ENCODE results near the gene CLEC16A. TPM values are rescaled to one million over a fixed set of nuclear protein-coding genes. Genes with fewer than 3 reads are reported as not detected.

CLEC16A gene
- polyA plus RNA-seq, 3 donors: 3.4 to 12.0 (median 5.8) TPM

- Mint-ChIP-seq H3K36me3 (peaks cover 42 to 44% of the 10 kb centered on the region in 2 donors), H3K27me3 (ENCODE audit: low read depth in 3 of 3) (no peaks in the 10 kb centered on the region), H3K4me1 (peaks cover 14% of the 10 kb centered on the region), H3K27ac (no peak overlapping the region), H3K4me3 (no peak overlapping the region), H3K9me3 (no peaks in the 10 kb centered on the region)
- TF ChIP-seq, protein P1, sequence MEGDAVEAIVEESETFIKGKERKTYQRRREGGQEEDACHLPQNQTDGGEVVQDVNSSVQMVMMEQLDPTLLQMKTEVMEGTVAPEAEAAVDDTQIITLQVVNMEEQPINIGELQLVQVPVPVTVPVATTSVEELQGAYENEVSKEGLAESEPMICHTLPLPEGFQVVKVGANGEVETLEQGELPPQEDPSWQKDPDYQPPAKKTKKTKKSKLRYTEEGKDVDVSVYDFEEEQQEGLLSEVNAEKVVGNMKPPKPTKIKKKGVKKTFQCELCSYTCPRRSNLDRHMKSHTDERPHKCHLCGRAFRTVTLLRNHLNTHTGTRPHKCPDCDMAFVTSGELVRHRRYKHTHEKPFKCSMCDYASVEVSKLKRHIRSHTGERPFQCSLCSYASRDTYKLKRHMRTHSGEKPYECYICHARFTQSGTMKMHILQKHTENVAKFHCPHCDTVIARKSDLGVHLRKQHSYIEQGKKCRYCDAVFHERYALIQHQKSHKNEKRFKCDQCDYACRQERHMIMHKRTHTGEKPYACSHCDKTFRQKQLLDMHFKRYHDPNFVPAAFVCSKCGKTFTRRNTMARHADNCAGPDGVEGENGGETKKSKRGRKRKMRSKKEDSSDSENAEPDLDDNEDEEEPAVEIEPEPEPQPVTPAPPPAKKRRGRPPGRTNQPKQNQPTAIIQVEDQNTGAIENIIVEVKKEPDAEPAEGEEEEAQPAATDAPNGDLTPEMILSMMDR (IDR thresholded peaks at IDR 0.05): no peak
- no peaks in the 10 kb centered on the region for H3K79me2 ChIP-seq (ENCODE audit: insufficient read depth, low read length)
- peaks cover 8 to 11% of the 10 kb centered on the region in 2 donors for H3K4me1 ChIP-seq (ENCODE audit: control insufficient read depth in 1 of 2, insufficient read depth in 2 of 2, low read length in 2 of 2)
- intact Hi-C loops (cut with micrococcal nuclease): no loop called here
- no peak overlapping the region for H3K9ac ChIP-seq (ENCODE audit: insufficient read depth, low read length, poor library complexity, severe bottlenecking)
- H3K9me3 ChIP-seq (replicated peaks in 1 of 2; ENCODE audit: control insufficient read depth in 1 of 2, insufficient read depth in 1 of 2, low read length in 2 of 2): no peaks in the 10 kb centered on the region
- DNase-seq: no peak
- no peak overlapping the region for H2AFZ ChIP-seq (ENCODE audit: insufficient read depth, low read depth, low read length, poor library complexity, severe bottlenecking)
- 100% methylated on average over 1 of the region's 6 CpGs for WGBS (ENCODE audit: insufficient coverage)
- H3K27me3 ChIP-seq (ENCODE audit: control insufficient read depth in 2 of 2, insufficient read depth in 2 of 2, low read length in 2 of 2): no peaks in the 10 kb centered on the region
- H3K4me3 ChIP-seq (replicated peaks in 1 of 3; ENCODE audit: low read depth in 2 of 3, low read length in 3 of 3): no peak overlapping the region
- no peak overlapping the region for H3K27ac ChIP-seq (ENCODE audit: low read depth in 1 of 2, low read length in 2 of 2)
- H3K36me3 ChIP-seq (replicated peaks in 1 of 2; ENCODE audit: control insufficient read depth in 1 of 2, insufficient read depth in 2 of 2, low read length in 2 of 2): peaks cover 0 to 27% of the 10 kb centered on the region in 2 donors
- H3K4me2 ChIP-seq (replicated peaks; ENCODE audit: extremely low read depth, low read length, poor library complexity, severe bottlenecking): no peak overlapping the region
- H4K20me1 ChIP-seq (ENCODE audit: insufficient read depth, low read length): peaks cover 9% of the 10 kb centered on the region
Observed at GRCh38 chr16:11097787-11098167, 153.4 kb downstream of the CLEC16A start.

DNA sequence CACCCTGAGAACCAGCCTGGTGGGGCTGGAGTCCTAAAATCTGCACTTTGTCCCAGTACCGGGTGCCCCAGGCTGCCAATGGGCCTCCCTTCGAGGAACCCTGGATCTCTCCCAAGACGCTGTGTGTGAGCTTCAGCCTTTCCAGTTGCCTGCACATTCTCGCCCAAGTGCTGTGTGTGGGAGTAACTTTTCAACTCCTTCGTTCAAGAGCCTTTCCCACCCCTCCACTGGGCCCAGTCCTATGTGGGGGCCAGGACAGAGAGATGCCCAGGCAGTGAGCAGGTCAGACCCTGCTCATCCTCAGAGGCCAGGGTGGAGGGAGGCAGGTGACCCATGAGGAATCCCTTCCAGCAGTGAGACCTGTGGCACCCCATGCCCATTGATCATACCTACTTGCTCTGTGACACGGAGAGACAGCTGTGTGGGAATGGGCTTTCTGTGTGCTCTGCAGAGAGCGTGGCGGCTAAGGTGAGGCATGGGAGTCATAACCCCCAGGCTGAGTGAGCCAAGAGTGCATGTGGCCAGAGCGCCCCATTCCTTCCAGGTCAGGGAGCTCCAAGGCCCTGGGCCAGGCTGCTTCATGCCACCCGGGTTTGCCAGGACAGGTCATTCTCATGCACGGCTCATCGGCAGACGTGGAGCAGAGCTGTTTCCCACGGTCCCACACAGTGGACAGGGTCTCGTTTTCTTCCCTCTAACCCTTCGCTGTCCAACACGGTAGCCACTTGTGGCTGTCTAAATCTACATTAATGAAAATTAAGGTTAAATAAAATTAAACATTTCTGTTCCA, 154.4 kb downstream of the CLEC16A start:
- no peaks in the 10 kb centered on the region for H3K27me3 ChIP-seq (ENCODE audit: control insufficient read depth in 2 of 2, insufficient read depth in 2 of 2, low read length in 2 of 2)
- no peak for DNase-seq
- no peak overlapping the region for H2AFZ ChIP-seq (ENCODE audit: insufficient read depth, low read depth, low read length, poor library complexity, severe bottlenecking)
- peaks cover 5% of the 10 kb centered on the region in 2 donors for H3K4me1 ChIP-seq (ENCODE audit: control insufficient read depth in 1 of 2, insufficient read depth in 2 of 2, low read length in 2 of 2)
- H3K9me3 ChIP-seq (replicated peaks in 1 of 2; ENCODE audit: control insufficient read depth in 1 of 2, insufficient read depth in 1 of 2, low read length in 2 of 2): no peaks in the 10 kb centered on the region
- H3K4me3 Mint-ChIP-seq: no peak overlapping the region
- no peaks in the 10 kb centered on the region for H3K27me3 Mint-ChIP-seq (ENCODE audit: low read depth in 3 of 3)
- H3K79me2 ChIP-seq (ENCODE audit: insufficient read depth, low read length): no peaks in the 10 kb centered on the region
- no peaks in the 10 kb centered on the region for H3K9me3 Mint-ChIP-seq
- 98% methylated on average over 8 of the region's 17 CpGs for WGBS (ENCODE audit: insufficient coverage)
- TF ChIP-seq, protein P1 (IDR thresholded peaks at IDR 0.05): no peak
- peaks cover 9% of the 10 kb centered on the region for H4K20me1 ChIP-seq (ENCODE audit: insufficient read depth, low read length)
- H3K27ac Mint-ChIP-seq: no peak overlapping the region
- no peak overlapping the region for H3K4me3 ChIP-seq (replicated peaks in 1 of 3; ENCODE audit: low read depth in 2 of 3, low read length in 3 of 3)
- peaks cover 0 to 22% of the 10 kb centered on the region in 2 donors for H3K36me3 ChIP-seq (replicated peaks in 1 of 2; ENCODE audit: control insufficient read depth in 1 of 2, insufficient read depth in 2 of 2, low read length in 2 of 2)
- peaks cover 9% of the 10 kb centered on the region for H3K4me1 Mint-ChIP-seq
- peaks cover 45% of the 10 kb centered on the region in 2 donors for H3K36me3 Mint-ChIP-seq
- H3K9ac ChIP-seq (ENCODE audit: insufficient read depth, low read length, poor library complexity, severe bottlenecking): no peak overlapping the region
- H3K27ac ChIP-seq (ENCODE audit: low read depth in 1 of 2, low read length in 2 of 2): no peak overlapping the region
- intact Hi-C loops (cut with micrococcal nuclease): no loop called here
- no peak overlapping the region for H3K4me2 ChIP-seq (replicated peaks; ENCODE audit: extremely low read depth, low read length, poor library complexity, severe bottlenecking)

Data from CD14-positive monocyte (primary cell).